HG02678 (cell line): Measurements from ENCODE around the gene RBMS1.
"Not testable (repeated sequence)": the region's sequence is repeated elsewhere in the genome, so short reads cannot be mapped to it uniquely, and the experiment has no call there.

Experiments
- ATAC-seq: cut with Tn5 transposase; IDR thresholded peaks from one replicate; pipeline ENCODE4 v1.9.1; 2021; ENCODE audit warnings: mild to moderate bottlenecking, moderate library complexity; ENCODE audit not compliant: unreplicated experiment

Gene RBMS1

DNA sequence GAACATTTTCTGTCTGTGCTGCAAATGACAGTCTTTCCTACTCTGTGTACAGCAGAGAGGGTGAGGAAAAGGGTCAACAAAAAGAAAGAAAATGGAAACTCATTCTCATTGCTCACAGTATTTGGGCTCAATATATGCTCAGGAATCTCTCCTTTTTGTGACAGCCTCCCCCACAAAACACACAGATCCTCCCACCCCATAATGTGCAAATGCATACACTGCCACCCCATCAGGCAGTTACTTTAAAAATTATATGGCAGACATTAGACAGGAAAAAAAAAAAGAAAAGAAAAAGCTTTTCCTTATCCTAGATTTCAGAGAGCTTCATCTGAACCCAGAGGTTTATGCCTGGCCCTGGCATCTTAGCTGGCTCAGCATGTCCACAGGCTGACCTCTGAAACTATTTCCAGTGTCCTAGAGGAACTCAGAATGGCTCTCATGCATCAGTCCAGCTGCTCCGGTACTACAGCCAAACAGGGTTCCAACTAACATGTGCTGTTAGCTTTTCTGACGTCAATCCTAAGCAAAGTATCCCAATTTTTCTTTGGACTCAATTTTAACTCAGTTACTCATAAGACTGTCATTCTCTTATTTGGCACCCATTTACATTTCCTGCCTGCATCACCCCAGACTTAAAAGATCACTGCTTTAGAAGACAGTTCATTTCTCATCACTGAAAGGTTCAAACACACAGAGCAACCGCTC is 105.9 kb downstream of the RBMS1 start:
- ATAC-seq: no peak

DNA sequence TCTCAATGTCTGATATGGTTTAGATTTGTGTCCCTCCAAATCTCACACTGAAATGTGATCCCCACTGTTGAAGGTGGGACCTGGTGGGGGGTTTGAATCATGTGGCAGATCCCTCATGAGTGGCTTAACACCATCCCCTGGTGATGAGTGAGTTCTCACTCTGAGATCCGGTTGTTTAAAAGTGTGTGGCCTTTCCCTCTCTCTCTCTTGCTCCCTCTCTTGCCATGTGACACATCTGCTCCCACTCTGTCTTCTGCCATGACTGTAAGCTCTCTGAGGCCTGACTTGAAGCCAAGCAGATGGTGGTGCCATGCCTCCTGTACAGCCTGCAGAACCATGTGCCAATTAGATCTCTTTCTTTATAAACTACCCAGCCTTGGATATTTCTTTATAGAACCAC is 108.8 kb downstream of the RBMS1 start:
- ATAC-seq: no peak

DNA sequence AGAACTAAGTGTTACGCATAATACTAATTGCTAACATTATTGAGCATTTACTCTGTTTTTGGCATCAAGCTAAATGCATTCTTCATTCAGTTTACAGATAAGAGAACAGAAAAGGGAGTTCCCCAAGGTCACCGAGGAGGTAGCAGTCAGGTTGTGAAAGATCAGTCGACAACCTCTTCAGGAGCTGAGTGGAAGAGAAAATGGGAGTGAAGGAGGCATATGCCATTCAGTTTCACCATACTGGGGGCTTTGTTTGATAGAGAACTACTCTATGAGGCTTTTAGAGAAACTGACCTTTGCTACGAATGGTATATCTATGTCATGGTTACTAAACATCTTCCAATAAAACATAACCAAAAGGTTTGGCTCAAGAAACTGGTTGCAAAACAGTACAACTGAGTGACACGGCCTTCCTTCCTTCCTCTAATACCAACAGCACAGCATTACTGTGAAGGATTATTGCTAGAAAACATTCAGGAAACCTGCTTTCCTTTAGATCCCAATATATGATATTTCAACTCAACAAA is 112.1 kb downstream of the RBMS1 start:
- no peak for ATAC-seq

DNA sequence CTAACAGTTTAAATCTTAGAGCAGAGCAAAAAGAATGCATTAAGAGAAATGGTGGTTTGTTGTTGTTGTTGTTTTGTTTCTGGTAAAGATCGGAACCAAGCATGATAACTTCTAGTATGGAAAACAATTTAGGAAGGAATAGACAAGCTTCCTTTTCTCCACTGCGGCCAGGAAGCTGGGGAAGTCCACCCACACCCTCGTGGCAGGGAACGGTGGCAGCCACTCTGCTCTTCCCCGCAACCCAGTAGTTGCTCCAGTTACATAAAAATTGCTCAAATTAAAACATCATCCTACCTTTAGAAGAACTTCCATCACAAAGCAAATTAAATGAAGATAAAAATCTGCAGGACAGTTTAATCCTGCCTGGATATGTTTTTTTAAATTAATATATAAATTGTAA is 113.0 kb downstream of the RBMS1 start:
- no peak for ATAC-seq

DNA sequence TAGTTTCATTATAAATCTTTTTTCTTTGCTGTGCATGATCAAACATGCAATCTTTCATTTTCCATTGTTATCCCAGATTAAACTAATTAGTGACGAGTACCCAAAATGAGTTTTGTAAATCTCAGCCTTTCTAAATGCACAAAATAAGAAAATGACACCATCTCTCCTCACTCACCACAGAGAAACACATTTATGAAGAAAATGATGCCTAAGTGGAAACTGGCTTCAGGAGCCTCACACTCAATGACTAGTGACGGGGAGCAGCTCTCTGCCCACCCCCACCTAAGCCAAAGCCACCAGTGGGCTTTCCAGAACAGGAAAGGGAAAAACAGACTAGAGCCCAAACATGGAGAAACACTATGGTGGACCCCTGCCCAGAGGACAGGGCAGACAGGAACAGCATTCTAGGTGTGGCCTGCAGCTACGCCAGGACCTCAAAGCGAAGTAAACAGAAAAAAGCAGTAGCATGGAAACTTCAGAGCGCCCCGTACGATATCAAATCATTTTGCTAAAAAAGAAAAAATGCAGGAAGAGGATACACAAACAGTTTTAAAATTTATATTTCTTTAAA is 113.5 kb downstream of the RBMS1 start:
- no peak for ATAC-seq

DNA sequence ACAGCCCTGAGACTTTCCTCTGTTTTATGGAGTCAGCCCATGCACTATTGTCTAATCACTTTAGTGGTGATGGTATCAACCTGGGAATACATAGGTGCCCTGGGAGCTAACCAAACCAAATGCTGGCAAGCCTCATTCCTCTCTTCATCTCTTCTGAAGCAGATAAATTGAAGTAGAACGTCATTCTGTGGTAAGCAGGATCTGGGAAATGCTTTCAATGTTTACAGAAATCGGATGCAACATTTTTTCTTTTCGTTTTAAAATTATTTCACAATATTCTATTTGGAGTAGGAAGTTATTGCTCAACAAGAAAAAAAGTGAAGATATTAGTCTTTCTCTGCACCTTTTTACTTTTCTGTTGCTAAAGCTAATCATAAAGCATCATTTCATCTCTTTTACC is 114.2 kb downstream of the RBMS1 start:
- no peak for ATAC-seq

DNA sequence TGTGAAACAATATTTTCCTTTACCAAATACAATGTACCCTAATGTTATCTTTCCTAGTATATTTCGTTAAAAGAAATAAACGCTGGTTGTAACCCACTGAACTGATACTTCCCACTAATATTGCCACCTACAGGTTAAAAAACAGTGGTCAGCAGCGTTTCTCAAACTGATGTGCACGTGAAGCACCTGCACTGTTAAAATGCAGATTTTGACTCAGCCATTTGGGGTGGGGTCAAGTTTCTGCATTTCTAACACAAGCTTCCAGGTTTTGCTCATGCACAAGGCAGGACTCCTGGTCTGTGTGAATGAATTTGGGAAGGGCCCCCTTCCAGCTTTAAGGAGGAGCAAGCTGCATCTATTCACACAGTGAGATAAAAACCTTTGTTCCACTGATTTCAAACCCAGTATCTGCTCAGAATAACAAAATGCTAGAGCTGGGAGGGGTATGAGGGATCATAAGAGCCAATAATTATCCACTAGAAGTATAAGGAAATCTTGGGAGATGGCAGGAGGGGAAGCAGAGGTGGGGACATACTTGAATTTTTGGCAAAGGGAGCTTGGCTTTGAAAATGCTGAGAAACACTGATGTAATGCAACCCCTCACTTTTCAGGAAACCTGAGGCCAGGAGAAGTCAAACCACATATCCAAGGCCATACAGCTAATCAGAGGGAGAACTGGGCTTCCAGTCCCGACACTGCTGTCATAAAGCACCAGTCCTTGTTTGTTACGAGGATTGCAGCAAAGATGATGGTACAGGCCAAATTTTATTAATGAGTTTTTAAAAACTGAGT is 116.2 kb downstream of the RBMS1 start:
- no peak for ATAC-seq

DNA sequence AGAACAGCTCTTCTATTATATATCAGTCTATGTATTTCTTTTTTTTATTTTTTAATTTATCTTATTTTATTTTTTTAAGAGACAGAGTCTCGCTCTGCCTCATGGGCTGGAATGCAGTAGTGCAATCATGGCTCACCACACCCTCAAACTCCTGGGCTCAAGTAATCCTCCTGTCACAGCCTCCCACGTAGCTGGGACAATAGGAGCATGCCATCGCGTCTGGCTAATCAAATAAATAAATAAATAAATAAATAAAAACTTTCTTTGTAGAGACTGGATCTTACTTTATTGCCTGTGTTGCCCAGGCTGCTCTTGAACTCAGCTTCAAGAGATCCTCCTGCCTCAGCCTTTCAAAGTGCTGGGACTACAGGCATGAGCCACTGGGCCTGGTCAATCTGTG is 117.0 kb downstream of the RBMS1 start:
- ATAC-seq: no peak

DNA sequence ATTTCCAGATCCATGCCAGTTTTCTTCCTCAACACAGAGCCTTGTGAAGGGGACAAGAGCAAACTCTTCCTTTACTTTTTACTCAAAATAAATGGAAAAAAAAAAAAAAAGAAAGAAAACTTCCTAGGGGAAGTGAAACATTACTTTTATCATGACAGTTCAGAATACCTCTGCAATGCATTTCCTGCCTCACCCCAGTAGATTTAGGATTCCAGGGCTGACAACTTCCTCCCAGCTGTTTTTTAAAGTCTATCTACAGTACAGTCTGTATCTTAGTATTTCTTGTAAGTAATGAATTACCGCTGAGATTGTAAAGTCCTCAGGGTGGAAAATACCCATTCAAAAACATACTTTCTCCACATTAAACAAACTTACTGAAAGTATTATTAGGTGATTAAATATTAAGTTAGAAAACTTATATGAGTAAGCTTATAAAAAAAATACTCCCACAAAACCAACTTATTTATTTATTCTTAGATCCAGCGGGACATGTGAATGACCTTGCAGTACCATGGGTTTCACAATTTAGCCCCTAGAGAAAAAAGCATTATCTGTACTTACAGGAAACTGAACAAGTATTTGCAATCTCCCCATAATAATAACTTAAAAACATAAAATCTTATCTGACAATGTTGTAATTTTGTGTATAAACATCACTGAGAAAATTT is 117.7 kb downstream of the RBMS1 start:
- ATAC-seq: no peak

DNA sequence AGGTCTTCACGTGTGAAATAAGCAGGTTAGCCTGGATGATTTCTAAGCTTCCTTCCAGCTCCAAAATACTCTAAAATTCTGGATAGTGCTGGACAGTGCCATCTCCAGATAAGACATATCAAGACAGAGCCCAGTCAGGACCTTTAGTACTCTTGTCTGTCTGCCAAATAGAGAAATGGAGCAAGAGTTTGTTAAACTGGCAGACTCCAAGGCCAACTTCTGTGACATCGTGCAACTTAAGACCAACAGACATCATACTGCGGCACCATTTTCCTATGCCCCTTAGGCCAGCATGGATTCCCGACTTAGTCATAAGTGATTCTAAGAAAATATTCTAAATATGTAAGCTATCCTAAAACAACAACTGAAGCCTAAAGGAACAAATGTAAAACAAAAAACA is 118.6 kb downstream of the RBMS1 start:
- ATAC-seq: no peak

DNA sequence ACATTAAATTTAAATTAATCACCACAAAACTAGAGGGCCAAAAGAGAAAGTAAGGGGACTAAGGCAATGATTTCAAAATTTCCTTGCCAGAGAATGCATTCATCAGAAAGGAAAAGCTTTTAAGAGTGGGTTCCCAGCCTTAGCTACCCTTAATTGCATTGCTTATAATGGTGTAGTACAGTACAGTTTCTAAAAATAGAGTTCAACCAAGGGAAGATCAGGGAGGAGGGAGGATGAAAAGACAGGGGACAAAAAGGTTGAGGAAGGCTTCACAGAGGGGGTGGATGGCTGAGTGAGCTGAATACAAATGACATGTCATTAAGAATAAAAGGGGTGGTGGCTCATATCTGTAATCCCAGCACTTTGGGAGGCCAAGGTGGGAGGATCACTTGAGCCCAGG is 119.9 kb downstream of the RBMS1 start:
- ATAC-seq: no peak

DNA sequence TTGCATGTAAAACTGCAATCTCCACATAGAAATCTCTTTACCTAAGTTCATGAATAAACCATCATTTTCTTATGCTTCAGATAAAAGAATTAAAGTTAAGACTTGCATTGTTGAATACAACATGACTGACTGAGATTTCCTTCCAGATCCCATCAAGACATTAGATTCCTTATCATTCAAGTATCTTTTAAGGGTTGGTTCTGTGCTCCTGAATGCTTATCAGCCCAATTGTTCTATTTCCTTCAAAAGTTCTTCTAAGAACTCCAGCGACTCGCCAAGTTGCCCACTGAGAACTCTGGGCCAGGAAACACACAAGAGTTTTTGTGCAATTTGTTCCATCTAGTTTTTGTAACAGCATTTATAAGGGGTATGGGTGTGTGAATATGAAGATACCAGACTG is 120.3 kb downstream of the RBMS1 start:
- ATAC-seq: no peak

DNA sequence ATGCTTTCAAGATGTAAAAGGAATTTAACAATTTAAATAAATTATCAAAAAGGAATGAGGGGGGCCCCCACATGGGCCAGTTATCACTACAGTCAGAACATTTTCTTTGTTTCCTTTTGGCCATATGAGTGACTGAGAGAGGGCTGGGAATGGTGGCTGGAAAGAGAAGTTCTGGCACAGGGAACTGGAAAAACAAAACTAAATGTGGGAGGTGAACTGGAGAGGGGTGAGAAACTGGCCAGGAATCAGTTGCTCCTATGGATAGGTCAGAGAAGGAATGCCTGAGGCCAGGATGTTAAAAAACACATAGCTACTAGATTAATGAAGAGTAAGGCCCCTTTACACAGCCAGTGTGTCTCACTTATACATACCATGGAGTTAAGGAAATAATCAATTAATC is 121.0 kb downstream of the RBMS1 start:
- ATAC-seq: no peak

DNA sequence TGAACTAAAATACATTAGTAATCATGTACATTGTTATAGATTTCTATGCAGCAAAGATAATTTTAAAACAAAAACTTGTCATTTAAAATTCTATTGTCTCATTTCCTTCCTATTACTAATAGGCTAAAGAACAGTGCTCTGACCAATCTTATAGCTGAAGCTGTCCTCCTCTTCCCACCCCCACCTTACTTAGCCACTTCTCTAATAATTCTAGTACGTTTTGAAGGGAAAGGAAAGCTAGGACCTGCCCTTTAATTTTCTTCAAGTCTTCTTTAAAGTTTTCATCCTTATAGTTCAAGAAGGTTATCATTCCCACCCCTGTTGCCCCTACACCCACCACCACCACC is 121.6 kb downstream of the RBMS1 start:
- no peak for ATAC-seq

DNA sequence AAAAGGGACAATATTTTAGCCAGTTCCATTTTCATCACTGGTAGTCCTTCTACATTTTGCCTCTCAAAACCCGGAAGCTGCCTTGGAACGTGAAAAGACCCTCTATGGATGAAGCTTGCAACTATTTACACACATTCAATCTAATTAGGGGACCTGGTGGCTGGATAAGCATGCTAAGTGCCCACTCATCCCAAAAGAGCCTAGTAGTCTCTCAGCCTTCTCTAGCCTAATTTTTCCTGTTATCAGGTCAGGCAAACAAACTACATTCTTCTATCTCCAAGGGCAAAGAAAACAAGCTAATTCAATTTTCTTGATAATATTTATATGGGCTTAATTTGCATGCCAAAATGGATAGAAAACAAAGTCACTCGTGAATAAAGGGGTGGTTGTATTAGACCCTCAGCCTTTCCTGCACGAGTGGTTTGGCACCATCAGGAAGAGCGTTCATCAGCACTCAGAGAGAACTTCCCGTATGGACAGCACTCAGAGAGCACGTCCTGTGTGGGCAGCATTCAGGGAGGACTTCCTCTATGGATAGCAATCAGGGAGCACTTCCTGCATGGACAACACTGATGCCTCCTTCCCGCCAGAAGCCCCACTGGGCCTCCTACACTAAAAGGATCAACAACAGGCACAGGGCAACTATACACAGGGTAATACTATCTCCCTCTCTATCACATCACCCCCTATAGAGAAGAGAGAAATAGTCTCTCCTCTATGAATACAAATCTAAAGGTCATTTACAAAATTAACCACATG is 122.2 kb downstream of the RBMS1 start:
- ATAC-seq: no peak

DNA sequence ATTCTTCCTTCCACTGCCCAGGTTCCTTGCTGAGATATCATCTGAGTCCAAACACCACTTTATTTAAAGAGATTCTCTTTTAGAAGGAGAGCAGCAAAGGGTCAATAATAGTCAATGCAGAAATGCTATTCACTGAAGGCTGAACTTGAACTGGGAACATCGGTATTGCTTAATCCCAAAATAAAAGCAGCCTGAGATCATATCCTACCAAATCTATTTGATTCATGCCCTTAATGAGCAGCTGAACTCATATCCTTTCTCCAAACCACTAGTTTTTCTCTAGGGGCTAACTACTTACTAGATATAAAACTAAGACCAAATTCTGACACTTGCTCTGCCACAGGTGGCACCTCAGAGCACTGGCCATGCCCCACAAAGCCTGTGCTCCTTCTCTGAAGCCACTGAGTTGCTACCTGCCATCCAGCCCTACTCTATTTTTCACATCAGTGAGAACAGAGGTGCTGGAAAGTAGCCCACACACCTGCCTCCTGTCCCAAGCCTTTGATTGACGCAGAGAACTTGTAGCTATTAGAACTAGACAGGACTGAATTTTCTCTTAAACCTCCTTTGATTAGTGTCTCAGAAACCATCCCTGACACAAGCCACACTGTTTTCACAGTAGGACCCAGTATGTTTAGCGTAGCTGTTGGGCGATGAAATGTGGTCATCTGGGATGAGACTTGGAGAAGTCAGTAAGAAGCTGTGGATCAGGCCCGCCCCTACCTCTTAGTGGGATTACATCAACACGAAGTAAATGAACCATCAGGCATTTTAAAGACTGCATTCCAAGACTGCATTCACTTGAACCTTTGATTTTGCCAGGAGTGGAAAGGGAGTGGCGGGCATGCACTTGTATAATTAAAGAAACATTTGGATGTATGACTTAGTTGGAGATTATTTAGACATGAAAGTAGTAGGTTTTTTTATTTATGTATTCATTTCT is 124.3 kb downstream of the RBMS1 start:
- no peak for ATAC-seq

DNA sequence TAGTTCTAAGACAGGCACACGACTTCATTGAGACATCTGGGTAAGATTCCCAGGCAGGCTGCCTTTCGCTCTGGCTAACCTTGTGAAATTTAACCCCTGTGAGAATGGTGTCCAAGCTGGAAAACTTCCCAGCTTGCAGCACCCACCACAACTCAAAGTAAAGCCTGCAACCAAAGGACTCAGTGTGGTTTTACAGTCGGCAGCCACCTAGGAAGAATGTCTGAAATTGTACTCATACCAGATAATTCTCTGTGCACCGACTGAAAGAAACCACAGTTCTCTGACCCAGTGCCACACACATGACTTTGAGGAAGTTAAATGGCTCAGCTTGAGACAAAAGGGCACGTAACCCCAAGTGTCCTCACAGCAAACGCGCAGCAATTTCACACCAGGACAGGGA is 125.7 kb downstream of the RBMS1 start:
- no peak for ATAC-seq

DNA sequence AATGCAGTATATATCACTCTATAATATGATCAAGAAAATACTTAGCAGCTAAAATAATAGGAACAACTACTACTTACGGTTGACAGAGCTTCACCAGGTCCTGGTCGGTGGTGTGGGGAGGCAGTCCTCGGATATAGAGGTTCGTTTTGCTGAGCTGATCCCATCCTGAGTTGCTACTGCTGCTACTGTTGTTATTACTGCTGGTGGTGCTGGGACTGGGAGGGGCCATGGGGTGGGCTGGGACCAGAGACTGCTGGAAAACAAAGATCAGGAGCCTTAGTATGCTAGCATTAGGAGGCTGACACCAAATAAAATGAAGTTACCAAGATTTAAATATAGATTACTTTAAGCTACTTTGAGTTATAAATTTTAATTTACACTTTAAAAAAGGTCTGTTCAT is 126.5 kb downstream of the RBMS1 start:
- not testable (repeated sequence) for ATAC-seq

DNA sequence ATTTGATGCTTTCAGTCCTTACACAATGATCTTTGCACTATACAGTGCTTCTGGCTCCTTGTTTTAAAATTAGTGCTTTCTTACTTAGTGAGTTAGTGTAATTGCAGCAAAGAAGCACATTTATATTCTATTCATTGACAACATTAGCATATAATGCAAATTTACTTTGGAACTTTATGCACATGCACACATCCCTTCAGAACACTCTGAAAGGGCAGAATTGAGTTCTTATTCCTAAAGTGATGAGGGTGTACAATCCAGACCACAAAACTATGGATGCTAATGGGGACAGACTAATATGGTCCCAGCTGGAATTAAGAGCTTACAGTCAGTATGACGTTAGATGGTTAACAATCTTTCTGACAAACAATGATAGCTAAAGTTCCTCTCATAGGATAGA is 127.1 kb downstream of the RBMS1 start:
- no peak for ATAC-seq
